WTC11 (cell line): ENCODE results near the gene GRAMD1A.

Experiments used
- CTCF ChIP-seq: fragments of 200-600 bp; IDR thresholded peaks from 2 replicates; pipeline ENCODE4 v1.8.0; 2022; ENCODE audit warnings: antibody characterized with exemption
- JUN ChIP-seq: sonication (generic); formaldehyde crosslinking; IDR thresholded peaks from 2 replicates; pipeline ENCODE4 v1.8.0; 2023; ENCODE audit warnings: mild to moderate bottlenecking, missing genetic modification reagents
- MXD4 ChIP-seq: fragments of 250-450 bp; sonication (Bioruptor Pico); IDR thresholded peaks from 2 replicates; pipeline ENCODE4 v1.8.0; 2021; ENCODE audit warnings: mild to moderate bottlenecking, moderate library complexity, borderline replicate concordance

GRCh38 chr19:34974646-34975045, 25.5 kb upstream of the GRAMD1A start:
- TF ChIP-seq MXD4 (CRISPR knock-in tag) (no peak), CTCF (no peak), JUN (CRISPR knock-in tag) (no peak)
